Liver (tissue), 9 donors: ENCODE results near the gene NLK. TPM values are rescaled to one million over a fixed set of nuclear protein-coding genes. Genes with fewer than 3 reads are reported as not detected.

Experiments
- DNase-seq: peaks from one replicate; pipeline ENCODE4 v3.0.0-alpha.2; 2017; ENCODE audit warnings: low spot score
- H3K27ac ChIP-seq, 2 donors: one replicate each; pipeline ENCODE4 v1.7.0; 2013; ENCODE audit warnings: inconsistent platforms in 2 of 2, low read length in 2 of 2, control low read depth in 1 of 2, low read depth in 1 of 2, mild to moderate bottlenecking in 1 of 2
- H3K27me3 ChIP-seq, 4 donors: one replicate each; pipeline versions ENCODE4 v1.6.1 to v1.7.0; 2013; ENCODE audit warnings: low read length in 3 of 4, inconsistent platforms in 1 of 4, mild to moderate bottlenecking in 1 of 4, moderate library complexity in 1 of 4; ENCODE audit not compliant: control insufficient read depth in 4 of 4, insufficient read depth in 4 of 4
- H3K36me3 ChIP-seq, 4 donors: one replicate each; pipeline versions ENCODE4 v1.6.1 to v1.7.0; 2013; ENCODE audit warnings: low read length in 3 of 4, mild to moderate bottlenecking in 3 of 4, low read depth in 1 of 4, moderate library complexity in 1 of 4; ENCODE audit not compliant: control insufficient read depth in 4 of 4, insufficient read depth in 3 of 4
- H3K4me1 ChIP-seq, 4 donors: one replicate each; pipeline versions ENCODE4 v1.6.1 to v1.7.0; 2013; ENCODE audit warnings: low read length in 3 of 4, mild to moderate bottlenecking in 3 of 4, moderate library complexity in 1 of 4; ENCODE audit not compliant: control insufficient read depth in 4 of 4, insufficient read depth in 4 of 4
- H3K4me3 ChIP-seq, 3 donors: one replicate each; pipeline versions ENCODE4 v1.6.1 to v1.7.0; 2013; ENCODE audit warnings: low read length in 3 of 3, control low read depth in 1 of 3, low read depth in 1 of 3, mild to moderate bottlenecking in 1 of 3
- H3K9ac ChIP-seq, 2 donors: one replicate each; pipeline ENCODE4 v1.7.0; 2013; ENCODE audit warnings: low read length in 2 of 2, mild to moderate bottlenecking in 2 of 2, moderate library complexity in 2 of 2, control low read depth in 1 of 2, low read depth in 1 of 2
- H3K9me3 ChIP-seq, 4 donors: one replicate each; pipeline versions ENCODE4 v1.6.1 to v1.7.0; 2013; ENCODE audit warnings: low read length in 3 of 4; ENCODE audit not compliant: control insufficient read depth in 4 of 4
- CTCF ChIP-seq: fragments of 150-350 bp; IDR thresholded peaks from 2 replicates; pipeline ENCODE4 v1.5.1; 2017; ENCODE audit warnings: improper control_type of control experiment, low read depth, low read length; ENCODE audit not compliant: missing input control
- EGR1 ChIP-seq, 2 donors: IDR thresholded peaks; 2 replicates each; pipeline ENCODE4 v1.6.1; 2016 to 2018; ENCODE audit warnings: antibody characterized with exemption in 2 of 2, low read depth in 2 of 2
- FOXA1 ChIP-seq: IDR thresholded peaks from 2 replicates; pipeline ENCODE4 v1.6.1; 2016; ENCODE audit warnings: antibody characterized with exemption
- GABPA ChIP-seq, 2 donors: IDR thresholded peaks in 1 of 2; conservative IDR thresholded peaks in 1 of 2; 2 replicates each; pipeline ENCODE4 v1.6.1; 2016; ENCODE audit warnings: antibody characterized with exemption in 2 of 2, mild to moderate bottlenecking in 1 of 2, moderate library complexity in 1 of 2
- HNF4A ChIP-seq, 2 donors: conservative IDR thresholded peaks; 2 replicates each; pipeline ENCODE4 v1.6.1; 2016; ENCODE audit warnings: antibody characterized with exemption in 2 of 2, mild to moderate bottlenecking in 2 of 2
- HNF4G ChIP-seq: IDR thresholded peaks from 2 replicates; pipeline ENCODE4 v1.6.1; 2016; ENCODE audit warnings: antibody characterized with exemption
- JUND ChIP-seq, 2 donors: IDR thresholded peaks; 2 replicates each; pipeline ENCODE4 v1.6.1; 2016; ENCODE audit warnings: antibody characterized with exemption in 2 of 2
- MAX ChIP-seq: IDR thresholded peaks from 2 replicates; pipeline ENCODE4 v1.6.1; 2016; ENCODE audit warnings: antibody characterized with exemption
- NR2F2 ChIP-seq: IDR thresholded peaks from 2 replicates; pipeline ENCODE4 v1.6.1; 2016; ENCODE audit warnings: antibody characterized with exemption
- RAD21 ChIP-seq, 2 donors: IDR thresholded peaks; 2 replicates each; pipeline ENCODE4 v1.6.1; 2016; ENCODE audit warnings: antibody characterized with exemption in 2 of 2, mild to moderate bottlenecking in 2 of 2
- RXRA ChIP-seq, 2 donors: IDR thresholded peaks; 2 replicates each; pipeline ENCODE4 v1.6.1; 2017 to 2018; ENCODE audit warnings: antibody characterized with exemption in 2 of 2, mild to moderate bottlenecking in 1 of 2
- SP1 ChIP-seq: IDR thresholded peaks from 2 replicates; pipeline ENCODE4 v1.6.1; 2018; ENCODE audit warnings: antibody characterized with exemption, mild to moderate bottlenecking
- TAF1 ChIP-seq: conservative IDR thresholded peaks from 2 replicates; pipeline ENCODE4 v1.6.1; 2016; ENCODE audit warnings: antibody characterized with exemption, mild to moderate bottlenecking
- ZBTB33 ChIP-seq: IDR thresholded peaks from 2 replicates; pipeline ENCODE4 v1.6.1; 2016; ENCODE audit warnings: antibody characterized with exemption
- WGBS: extraction: QIAGEN DNeasy Blood & Tissue Kit; methylation state at CpG from one replicate; pipeline ENCODE4 v1.1.7; 2013; 5-methylcytosine and 5-hydroxymethylcytosine counted together
- polyA plus RNA-seq, 2 donors: library from polyadenylated mRNA; stranded (reverse) in 1 of 2; unstranded in 1 of 2; fragments of 200-250 nt in 1 of 2; fragments of >200 nt in 1 of 2; fragmentation: Nextera tagmentation in 1 of 2; extraction: Ambion mirVana in 1 of 2; gene quantifications; one replicate each; pipeline versions ENCODE4 v1.2.1 to v1.2.3, GENCODE V29; 2013 to 2015
- total RNA-seq, 2 donors: library from RNA; depleted of rRNA; stranded (reverse); fragments of >200 nt; gene quantifications; one replicate each; pipeline ENCODE4 v1.2.3, GENCODE V29; 2014
- donor health status: healthy.
- donor health status: healthy.
- donor health status: healthy.
- donor health status: healthy.
- donor health status: healthy.

Gene NLK
- total and polyA plus RNA-seq, 4 donors = 4.4 to 17.4 (median 9.2) TPM

GRCh38 chr17:28130472-28130871 is 88.0 kb downstream of the NLK start:
- Histone ChIP-seq H3K9me3 (no peaks in the 10 kb centered on the region), H3K4me3 (no peak overlapping the region), H3K27me3 (no peaks in the 10 kb centered on the region), H3K36me3 (peaks cover 0 to 8% (median 0%) of the 10 kb centered on the region in 4 donors), H3K4me1 (peaks cover 0 to 7% (median 3%) of the 10 kb centered on the region in 4 donors), H3K9ac (no peak overlapping the region), H3K27ac (no peak overlapping the region)
- TF ChIP-seq MAX (no peak), GABPA (IDR thresholded peaks at IDR 0.05 in 1 of 2, conservative IDR thresholded peaks at IDR 0.05 in 1 of 2) (no peak), HNF4A (conservative IDR thresholded peaks at IDR 0.05) (no peak), RXRA (IDR thresholded peaks at IDR 0.05) (no peak), HNF4G (no peak), TAF1 (no peak), RAD21 (IDR thresholded peaks at IDR 0.05) (no peak), SP1 (no peak)
- WGBS = 83% methylated on average over 2 of the region's 2 CpGs
- DNase-seq = no peak

GRCh38 chr17:28131599-28131998 is 89.1 kb downstream of the NLK start:
- H3K4me3 ChIP-seq = no peak overlapping the region
- no peak for DNase-seq
- no peak overlapping the region for H3K27ac ChIP-seq
- no peaks in the 10 kb centered on the region for H3K9me3 ChIP-seq
- 85% methylated on average over 4 of the region's 4 CpGs for WGBS
- H3K36me3 ChIP-seq = peaks cover 0 to 8% (median 0%) of the 10 kb centered on the region in 4 donors
- H3K27me3 ChIP-seq = no peaks in the 10 kb centered on the region
- no peaks in the 10 kb centered on the region for H3K4me1 ChIP-seq
- H3K9ac ChIP-seq = no peak overlapping the region
- TF ChIP-seq NR2F2 (no peak), JUND (IDR thresholded peaks at IDR 0.05) (no peak), HNF4G (no peak), GABPA (IDR thresholded peaks at IDR 0.05 in 1 of 2, conservative IDR thresholded peaks at IDR 0.05 in 1 of 2) (no peak), MAX (no peak), CTCF (no peak), FOXA1 (no peak), EGR1 (IDR thresholded peaks at IDR 0.05; ENCODE audit: low read depth in 2 of 2) (no peak), TAF1 (no peak), ZBTB33 (no peak)

GRCh38 chr17:28133562-28133970 is 91.1 kb downstream of the NLK start:
- no peak overlapping the region for H3K27ac ChIP-seq
- peaks cover 0 to 8% (median under 1%) of the 10 kb centered on the region in 4 donors for H3K36me3 ChIP-seq

More at GRCh38 chr17:28133562-28133970, 91.1 kb downstream of the NLK start:
- Histone ChIP-seq H3K4me1 (no peaks in the 10 kb centered on the region), H3K4me3 (no peak overlapping the region), H3K27me3 (no peaks in the 10 kb centered on the region), H3K9ac (no peak overlapping the region), H3K9me3 (no peaks in the 10 kb centered on the region)
- TF ChIP-seq RXRA (IDR thresholded peaks at IDR 0.05) = no peak
- TF ChIP-seq JUND (IDR thresholded peaks at IDR 0.05) = no peak
- no peak for TF ChIP-seq HNF4A (conservative IDR thresholded peaks at IDR 0.05)
- no peak for TF ChIP-seq TAF1
- no peak for TF ChIP-seq ZBTB33
- no peak for TF ChIP-seq MAX
- no peak for DNase-seq
